ENCODE results near the gene TSPAN17. TPM values are rescaled to one million over a fixed set of nuclear protein-coding genes. Genes with fewer than 3 reads are reported as not detected.

TSPAN17 gene
- total and polyA plus RNA-seq, 9 of the 15 experiments (the other 6 are each of a cell fraction or from before 2014, with no cell fraction given): 0.73 to 58.3 (median 34.5) TPM

DNA sequence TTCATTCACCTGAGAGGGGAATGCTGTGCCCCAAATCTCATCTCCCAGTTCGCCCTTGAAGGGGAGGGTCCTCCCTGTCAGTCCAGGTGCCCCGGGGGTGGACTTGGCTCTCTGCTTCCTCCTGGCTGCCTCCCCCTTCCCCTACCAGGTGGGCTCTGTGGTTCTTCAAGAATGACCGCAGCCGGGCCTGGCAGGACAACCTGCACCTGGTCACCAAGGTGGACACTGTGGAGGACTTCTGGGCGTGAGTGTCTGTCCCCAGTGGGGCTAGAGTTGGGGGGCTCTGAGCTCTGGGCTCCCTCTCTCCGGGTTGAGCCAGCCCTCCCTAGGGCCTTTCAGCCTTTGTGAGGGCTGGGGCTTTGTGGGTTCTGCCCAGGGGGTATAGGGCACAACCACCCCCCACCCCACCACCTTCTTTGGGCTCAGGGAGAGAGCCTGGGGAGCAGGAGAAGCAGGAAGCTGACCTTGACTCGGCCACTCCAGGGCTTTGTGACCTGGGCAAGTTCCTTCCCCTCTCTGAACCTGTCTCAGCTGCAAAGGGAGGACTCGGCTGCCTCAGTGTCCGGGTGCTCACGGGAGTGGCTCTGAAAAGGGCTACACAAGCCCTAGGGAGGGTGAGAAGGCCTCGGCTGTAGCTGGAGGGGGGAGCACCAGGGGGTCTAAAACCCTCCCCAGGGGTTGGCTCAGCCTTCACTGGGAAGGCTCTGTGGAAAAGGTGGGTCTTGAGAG is 3.6 kb upstream of the TSPAN17 start:
- 0 out of 2 replicates have a peak overlapping the region, but pooled peaks have one; percentile 62 for H2AFZ ChIP-seq (ENCODE audit: low read depth, low read length)
- peaks cover 13% of the 10 kb centered on the region for H3K79me2 ChIP-seq (ENCODE audit: control insufficient read depth, insufficient read depth, low read length)
- no peaks in the 10 kb centered on the region for H3K9me1 ChIP-seq (ENCODE audit: control insufficient read depth, insufficient read depth, low read length)
- POLR2A ChIA-PET: no interaction called here
- intact Hi-C loops (cut with micrococcal nuclease) (loop anchor here (10.0 kb wide), 1 partner anchor 69 kb away; no protein-coding TSS in a partner anchor), in situ Hi-C loops (cut with MboI) (no loop called here)
- 0 out of 5 replicates have a peak, but pooled peaks cover 0 to 6% of the 10 kb centered on the region in 2 experiments for H3K27me3 ChIP-seq (ENCODE audit: control insufficient read depth in 2 of 2, insufficient read depth in 2 of 2, low read length in 2 of 2)
- peaks cover 4% of the 10 kb centered on the region; the same call in 1 of the 2 replicates for H4K20me1 ChIP-seq (replicated peaks; ENCODE audit: control insufficient read depth, insufficient read depth, low read length)
- DNase-seq (ENCODE audit: extremely low read depth in 1 of 4, low spot score in 3 of 4) (no peak), ATAC-seq (no peak), FAIRE-seq (no peak)
- TF ChIP-seq STAG1 (CRISPR knock-in tag; IDR thresholded peaks at IDR 0.05; ENCODE audit: borderline replicate concordance) (no peak), MTF1 (CRISPR knock-in tag; IDR thresholded peaks at IDR 0.05; ENCODE audit: borderline replicate concordance) (no peak), GATAD2A (IDR thresholded peaks at IDR 0.05) (no peak), ZNF644 (tag; IDR thresholded peaks at IDR 0.05; ENCODE audit: low read depth) (no peak), HNRNPLL (IDR thresholded peaks at IDR 0.05; ENCODE audit: low read depth, low read length, poor library complexity, severe bottlenecking) (no peak), ZNF175 (CRISPR knock-in tag; IDR thresholded peaks at IDR 0.05; ENCODE audit: low read depth) (no peak), ZNF431 (CRISPR knock-in tag; IDR thresholded peaks at IDR 0.05) (no peak), ZNF316 (IDR thresholded peaks at IDR 0.05) (no peak), STAT5A (IDR thresholded peaks at IDR 0.05; ENCODE audit: borderline replicate concordance, low read length) (no peak), KLF16 (IDR thresholded peaks at IDR 0.05) (no peak)
- TF ChIP-seq, protein P1, sequence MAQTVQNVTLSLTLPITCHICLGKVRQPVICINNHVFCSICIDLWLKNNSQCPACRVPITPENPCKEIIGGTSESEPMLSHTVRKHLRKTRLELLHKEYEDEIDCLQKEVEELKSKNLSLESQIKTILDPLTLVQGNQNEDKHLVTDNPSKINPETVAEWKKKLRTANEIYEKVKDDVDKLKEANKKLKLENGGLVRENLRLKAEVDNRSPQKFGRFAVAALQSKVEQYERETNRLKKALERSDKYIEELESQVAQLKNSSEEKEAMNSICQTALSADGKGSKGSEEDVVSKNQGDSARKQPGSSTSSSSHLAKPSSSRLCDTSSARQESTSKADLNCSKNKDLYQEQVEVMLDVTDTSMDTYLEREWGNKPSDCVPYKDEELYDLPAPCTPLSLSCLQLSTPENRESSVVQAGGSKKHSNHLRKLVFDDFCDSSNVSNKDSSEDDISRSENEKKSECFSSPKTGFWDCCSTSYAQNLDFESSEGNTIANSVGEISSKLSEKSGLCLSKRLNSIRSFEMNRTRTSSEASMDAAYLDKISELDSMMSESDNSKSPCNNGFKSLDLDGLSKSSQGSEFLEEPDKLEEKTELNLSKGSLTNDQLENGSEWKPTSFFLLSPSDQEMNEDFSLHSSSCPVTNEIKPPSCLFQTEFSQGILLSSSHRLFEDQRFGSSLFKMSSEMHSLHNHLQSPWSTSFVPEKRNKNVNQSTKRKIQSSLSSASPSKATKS (CRISPR knock-in tag; IDR thresholded peaks at IDR 0.05): no peak
- H3K4me2 ChIP-seq (ENCODE audit: insufficient read depth, low read length): no peak overlapping the region
- H3K27ac ChIP-seq (ENCODE audit: extremely low read depth, low read depth, low read length): no peak overlapping the region
- peak overlapping the region in 1 of 2 experiments; percentile 69; a peak in 1 of 4 replicates for H3K9ac ChIP-seq (ENCODE audit: insufficient read depth in 1 of 2, low read depth in 2 of 2, low read length in 2 of 2)
- CTCF ChIA-PET (ENCODE audit: low intra/inter-chr PET ratio): no interaction called here
- WGBS (ENCODE audit: insufficient coverage, low coverage, missing lambda C conversion rate): 75% methylated on average over 9 of the region's 11 CpGs
- H3K4me3 ChIP-seq: no peak overlapping the region
- H3K36me3 ChIP-seq (ENCODE audit: control insufficient read depth, insufficient read depth, low read length): no peaks in the 10 kb centered on the region
- H3K4me1 ChIP-seq (replicated peaks in 1 of 2; ENCODE audit: control insufficient read depth in 2 of 2, insufficient read depth in 2 of 2, low read length in 2 of 2): peaks cover 31 to 56% of the 10 kb centered on the region in 2 experiments
- no peaks in the 10 kb centered on the region for H3K9me3 ChIP-seq (replicated peaks; ENCODE audit: control insufficient read depth, insufficient read depth, low read depth, low read length)
- no TSS peak for BruUV-seq (replicated peaks)
